Measurements from ENCODE around the gene REL. TPM values are rescaled to one million over a fixed set of nuclear protein-coding genes. Genes with fewer than 3 reads are reported as not detected.

The REL gene
- total RNA-seq, 1 experiment from 2014 or later, result 23.4 TPM

DNA sequence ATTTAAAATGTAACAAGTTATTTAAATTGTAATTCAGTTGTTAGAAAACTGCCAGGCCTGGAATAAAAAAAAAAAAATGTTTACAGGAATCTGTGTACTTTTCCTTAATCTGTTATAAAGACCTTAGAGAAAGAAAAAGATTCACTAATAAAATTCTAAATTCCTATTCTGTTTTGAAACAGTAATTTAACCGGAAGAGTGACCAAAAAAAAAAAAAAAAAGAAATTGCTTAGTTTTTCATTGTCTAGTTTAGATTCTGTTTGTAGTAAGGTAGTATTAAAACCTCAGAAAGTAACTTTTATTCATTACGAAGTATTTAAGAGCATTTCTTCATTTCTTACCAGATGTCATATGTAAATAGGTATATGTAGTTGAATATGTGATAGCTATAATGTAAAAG lies 2.5 kb downstream of the REL start:
- CTCF ChIA-PET, result no interaction called here
- TF ChIP-seq, protein P1, sequence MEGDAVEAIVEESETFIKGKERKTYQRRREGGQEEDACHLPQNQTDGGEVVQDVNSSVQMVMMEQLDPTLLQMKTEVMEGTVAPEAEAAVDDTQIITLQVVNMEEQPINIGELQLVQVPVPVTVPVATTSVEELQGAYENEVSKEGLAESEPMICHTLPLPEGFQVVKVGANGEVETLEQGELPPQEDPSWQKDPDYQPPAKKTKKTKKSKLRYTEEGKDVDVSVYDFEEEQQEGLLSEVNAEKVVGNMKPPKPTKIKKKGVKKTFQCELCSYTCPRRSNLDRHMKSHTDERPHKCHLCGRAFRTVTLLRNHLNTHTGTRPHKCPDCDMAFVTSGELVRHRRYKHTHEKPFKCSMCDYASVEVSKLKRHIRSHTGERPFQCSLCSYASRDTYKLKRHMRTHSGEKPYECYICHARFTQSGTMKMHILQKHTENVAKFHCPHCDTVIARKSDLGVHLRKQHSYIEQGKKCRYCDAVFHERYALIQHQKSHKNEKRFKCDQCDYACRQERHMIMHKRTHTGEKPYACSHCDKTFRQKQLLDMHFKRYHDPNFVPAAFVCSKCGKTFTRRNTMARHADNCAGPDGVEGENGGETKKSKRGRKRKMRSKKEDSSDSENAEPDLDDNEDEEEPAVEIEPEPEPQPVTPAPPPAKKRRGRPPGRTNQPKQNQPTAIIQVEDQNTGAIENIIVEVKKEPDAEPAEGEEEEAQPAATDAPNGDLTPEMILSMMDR (IDR thresholded peaks at IDR 0.05; ENCODE audit: unreplicated experiment), result no peak
- Mint-ChIP-seq H3K27ac (ENCODE audit: unreplicated experiment) (peak overlapping the region; percentile 97), H3K4me1 (ENCODE audit: low read depth, unreplicated experiment) (peaks cover 18% of the 10 kb centered on the region), H3K4me3 (ENCODE audit: low read depth, unreplicated experiment) (peak overlapping the region; percentile 91), H3K9me3 (ENCODE audit: low read depth, unreplicated experiment) (no peaks in the 10 kb centered on the region), H3K27me3 (ENCODE audit: unreplicated experiment) (no peaks in the 10 kb centered on the region), H3K36me3 (ENCODE audit: insufficient read depth, unreplicated experiment) (peaks cover 34% of the 10 kb centered on the region)
- no peak for DNase-seq
- no TSS peak for BruUV-seq (replicated peaks)
- intact Hi-C loops (cut with micrococcal nuclease; ENCODE audit: unreplicated experiment), result loop anchor here (5.0 kb wide), 3 partner anchors 92 to 133 kb away; partner anchors contain the start of genes PEX13 and PUS10

- CTCF ChIA-PET, result interaction anchor here (1.4 kb wide), 1 partner anchor 114 kb away, joined by 5 read pairs; no protein-coding TSS in a partner anchor
- peak overlapping the region; percentile 60 for H3K27ac Mint-ChIP-seq (ENCODE audit: unreplicated experiment)
- intact Hi-C loops (cut with micrococcal nuclease; ENCODE audit: unreplicated experiment), result loop anchor here (5.0 kb wide), 3 partner anchors 92 to 133 kb away; partner anchors contain the start of genes PEX13 and PUS10
- no peaks in the 10 kb centered on the region for H3K9me3 Mint-ChIP-seq (ENCODE audit: low read depth, unreplicated experiment)
- H3K27me3 Mint-ChIP-seq (ENCODE audit: unreplicated experiment), result no peaks in the 10 kb centered on the region
- peak overlapping the region; percentile 91 for H3K4me3 Mint-ChIP-seq (ENCODE audit: low read depth, unreplicated experiment)
- H3K36me3 Mint-ChIP-seq (ENCODE audit: insufficient read depth, unreplicated experiment), result peaks cover 34% of the 10 kb centered on the region
- TF ChIP-seq, protein P1 (IDR thresholded peaks at IDR 0.05; ENCODE audit: unreplicated experiment), result no peak
- peaks cover 18% of the 10 kb centered on the region for H3K4me1 Mint-ChIP-seq (ENCODE audit: low read depth, unreplicated experiment)
- no peak for DNase-seq
- BruUV-seq (replicated peaks), result TSS peak; percentile 1
Measured at GRCh38 chr2:60884800-60885199, 3.4 kb downstream of the REL start.

- peaks cover 31% of the 10 kb centered on the region for H3K36me3 Mint-ChIP-seq (ENCODE audit: insufficient read depth, unreplicated experiment)
- intact Hi-C loops (cut with micrococcal nuclease; ENCODE audit: unreplicated experiment), result no loop called here
- H3K9me3 Mint-ChIP-seq (ENCODE audit: low read depth, unreplicated experiment), result no peaks in the 10 kb centered on the region
- peak overlapping the region; percentile 91 for H3K4me3 Mint-ChIP-seq (ENCODE audit: low read depth, unreplicated experiment)
- no peak for DNase-seq
- no TSS peak for BruUV-seq (replicated peaks)
- peak overlapping the region; percentile 60 for H3K27ac Mint-ChIP-seq (ENCODE audit: unreplicated experiment)
- H3K27me3 Mint-ChIP-seq (ENCODE audit: unreplicated experiment), result no peaks in the 10 kb centered on the region
- CTCF ChIA-PET, result interaction anchor here (0.6 to 1.4 kb wide), 2 partner anchors 68 to 113 kb away, joined by 3 to 5 read pairs; no protein-coding TSS in a partner anchor
- peaks cover 18% of the 10 kb centered on the region for H3K4me1 Mint-ChIP-seq (ENCODE audit: low read depth, unreplicated experiment)
- TF ChIP-seq, protein P1 (IDR thresholded peaks at IDR 0.05; ENCODE audit: unreplicated experiment), result no peak
Measured at GRCh38 chr2:60885683-60886082, 4.3 kb downstream of the REL start.

DNA sequence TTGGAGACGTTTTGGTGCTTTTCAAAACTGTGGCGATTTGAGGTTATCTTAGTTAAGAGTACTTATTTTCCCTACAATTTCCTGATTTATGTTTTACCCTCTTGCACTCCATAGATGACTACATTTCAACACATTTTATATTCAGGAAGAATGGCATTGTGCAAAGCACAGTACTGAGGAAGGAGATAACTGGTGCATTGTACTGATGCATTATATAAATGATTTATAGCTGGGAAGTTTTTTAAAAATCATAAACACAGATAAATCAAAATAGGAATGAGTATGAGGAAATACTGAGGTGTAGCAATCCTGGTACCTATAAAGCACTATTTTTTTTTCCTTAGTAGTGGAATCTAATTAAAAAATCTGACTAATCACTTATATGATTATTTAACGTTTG lies 5.6 kb downstream of the REL start:
- no TSS peak for BruUV-seq (replicated peaks)
- intact Hi-C loops (cut with micrococcal nuclease; ENCODE audit: unreplicated experiment), result no loop called here

More for the DNA sequence above, 5.6 kb downstream of the REL start:
- H3K27me3 Mint-ChIP-seq (ENCODE audit: unreplicated experiment), result no peaks in the 10 kb centered on the region
- H3K36me3 Mint-ChIP-seq (ENCODE audit: insufficient read depth, unreplicated experiment), result peaks cover 18% of the 10 kb centered on the region
- TF ChIP-seq, protein P1 (IDR thresholded peaks at IDR 0.05; ENCODE audit: unreplicated experiment), result no peak
- DNase-seq, result no peak
- no peaks in the 10 kb centered on the region for H3K9me3 Mint-ChIP-seq (ENCODE audit: low read depth, unreplicated experiment)
- H3K27ac Mint-ChIP-seq (ENCODE audit: unreplicated experiment), result no peak overlapping the region
- peaks cover 18% of the 10 kb centered on the region for H3K4me1 Mint-ChIP-seq (ENCODE audit: low read depth, unreplicated experiment)
- no peak overlapping the region for H3K4me3 Mint-ChIP-seq (ENCODE audit: low read depth, unreplicated experiment)
- CTCF ChIA-PET, result no interaction called here
